ENCODE measurements around the gene GYG1.

Gene GYG1

DNA sequence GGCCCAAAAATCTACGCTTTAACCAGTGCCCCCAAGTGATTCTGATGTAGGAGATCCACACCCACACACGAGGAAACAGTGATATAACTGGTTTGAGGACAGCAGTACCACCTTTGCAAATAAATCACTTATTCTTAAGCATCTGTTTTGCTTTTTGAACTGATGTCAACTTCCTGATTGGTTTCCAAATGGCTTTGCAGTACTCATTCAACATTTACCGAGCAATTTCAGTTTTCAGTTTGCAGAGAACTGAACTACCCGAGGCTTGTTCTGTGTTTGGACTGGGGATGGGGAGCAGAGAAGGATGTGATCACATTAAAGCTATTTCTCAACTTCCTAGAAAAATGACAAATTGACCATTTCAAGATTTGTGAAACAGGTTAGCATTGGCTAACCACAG lies 1.1 kb upstream of the GYG1 start:
- no peak for DNase-seq

DNA sequence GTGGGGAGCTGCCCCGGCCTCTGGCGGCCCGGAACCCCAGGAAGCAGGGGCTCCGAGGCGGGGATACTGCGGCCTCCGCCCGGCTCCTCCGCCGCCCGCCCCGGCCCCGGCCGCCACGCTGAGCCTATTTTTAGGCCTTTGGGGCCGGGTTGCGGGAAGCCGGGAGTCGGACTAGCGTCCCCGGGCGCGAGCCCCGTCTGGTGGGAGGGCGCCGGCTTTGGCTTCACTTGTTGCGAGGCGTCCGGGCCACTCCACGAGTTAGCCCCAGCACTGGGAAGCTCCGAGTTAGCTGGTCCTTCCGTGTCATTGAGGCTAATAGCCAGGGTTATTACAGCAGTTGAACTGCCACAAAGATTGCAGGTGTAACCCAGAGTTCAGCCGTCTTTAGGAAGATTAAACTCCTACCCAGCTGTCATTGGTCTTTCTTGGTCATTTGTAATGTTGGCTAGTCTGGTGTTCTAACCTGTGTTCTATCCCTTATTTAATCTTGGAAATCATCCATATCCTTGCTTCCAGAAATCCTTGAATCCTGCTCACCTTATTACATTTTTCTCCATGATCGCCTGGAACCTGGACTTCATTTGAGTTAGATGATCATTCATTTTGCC lies 791 bp downstream of the GYG1 start:
- DNase-seq = no peak

DNA sequence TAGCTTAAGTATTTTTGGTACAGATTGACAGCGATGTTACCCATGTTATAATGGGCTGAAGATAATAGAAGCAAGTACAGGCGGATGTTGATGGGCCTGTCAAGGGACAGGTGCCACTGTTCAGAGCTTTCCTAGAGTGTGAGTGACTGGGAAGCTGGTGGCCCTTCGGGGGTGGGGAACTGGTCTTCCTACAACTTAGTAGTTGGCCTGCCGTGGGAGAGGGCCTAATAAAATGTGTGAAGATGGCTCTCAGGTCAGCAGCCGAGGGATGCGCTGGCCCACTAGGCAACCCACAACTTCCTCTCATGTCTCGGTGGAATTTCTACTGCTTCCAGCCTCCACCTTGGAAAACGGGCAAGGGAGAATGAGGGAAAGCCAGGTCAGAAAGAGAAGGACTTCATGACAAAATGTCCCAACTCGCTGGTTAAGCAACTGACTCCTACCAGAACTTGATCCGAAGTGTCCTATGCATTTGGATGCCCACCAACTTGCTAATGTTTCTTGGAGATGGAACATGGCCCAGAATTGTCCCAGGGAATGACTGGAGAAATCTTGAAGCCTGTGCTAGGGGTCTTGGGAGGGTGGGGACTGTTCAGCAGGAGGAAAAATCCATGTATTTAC lies 1.4 kb downstream of the GYG1 start:
- no peak for DNase-seq

DNA sequence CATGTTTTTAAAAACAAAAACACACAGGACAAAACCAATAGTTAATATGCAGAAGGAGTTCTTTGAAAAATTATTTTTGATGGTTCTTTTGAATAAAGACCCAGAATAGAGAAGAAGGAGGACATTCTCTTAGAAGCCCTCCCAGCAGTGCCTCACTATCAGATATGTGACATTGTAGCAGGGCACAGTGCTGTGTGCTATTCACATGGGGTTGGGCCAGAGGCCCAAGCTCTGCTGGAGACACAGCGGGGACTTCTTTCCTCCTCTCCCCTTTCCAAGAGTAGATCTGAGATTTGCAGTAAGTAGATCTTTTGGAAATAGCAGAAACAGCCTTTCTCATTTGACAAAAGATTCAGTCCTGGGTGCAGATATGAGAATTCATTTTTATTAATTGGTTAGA lies 6.3 kb downstream of the GYG1 start:
- DNase-seq = no peak

DNA sequence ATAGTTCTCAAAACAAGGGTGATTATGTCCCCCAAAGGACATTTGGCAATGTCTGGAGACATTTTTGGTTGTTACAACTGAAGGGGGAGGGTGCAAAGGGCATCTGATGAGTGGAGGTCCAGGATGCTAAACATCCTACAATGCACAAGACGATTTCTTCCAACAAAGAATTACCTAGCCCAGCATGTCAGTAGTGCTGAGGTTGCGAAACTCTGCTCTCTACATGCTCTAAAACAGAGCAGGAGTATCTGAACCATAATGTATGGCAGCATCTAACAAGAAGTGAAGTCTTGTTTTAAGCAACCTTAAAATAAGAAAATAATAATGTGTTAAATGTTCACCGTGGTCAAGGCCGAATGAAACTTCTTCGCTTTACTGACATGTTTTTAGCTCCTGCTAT lies 7.0 kb downstream of the GYG1 start:
- no peak for DNase-seq

DNA sequence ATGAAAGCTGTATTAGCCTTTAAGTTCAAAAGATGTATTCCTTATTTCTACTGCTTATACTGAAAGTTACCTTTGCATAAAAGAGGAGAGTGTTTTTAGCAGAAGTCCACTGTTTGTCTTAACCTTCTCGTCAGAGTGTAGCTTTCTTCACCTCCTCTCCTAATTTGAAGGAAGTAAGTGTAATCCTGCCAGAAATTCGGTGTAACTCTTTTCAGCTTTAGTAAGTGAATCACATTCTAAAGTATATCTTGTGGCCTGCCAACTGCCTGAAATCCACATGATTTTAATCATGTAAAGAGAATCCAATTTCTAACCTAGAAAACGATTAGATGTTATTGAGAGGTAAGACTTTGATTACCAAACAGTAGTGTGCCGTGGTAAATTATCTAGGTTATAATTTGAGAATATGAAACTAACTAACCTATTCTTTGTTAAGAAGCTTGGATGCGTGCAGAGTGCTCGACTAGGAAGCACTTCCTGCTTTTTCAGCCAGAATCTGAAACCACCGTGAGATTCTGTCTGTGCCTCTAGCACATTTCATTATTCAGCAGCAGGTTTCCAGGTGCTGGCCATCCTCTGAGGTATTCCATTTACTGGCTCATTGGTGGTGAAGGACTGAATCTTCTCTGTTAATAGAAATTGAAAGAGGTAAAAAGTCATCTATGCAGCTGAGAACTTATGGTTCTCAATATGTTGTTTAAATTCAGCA lies 7.5 kb downstream of the GYG1 start:
- no peak for DNase-seq

DNA sequence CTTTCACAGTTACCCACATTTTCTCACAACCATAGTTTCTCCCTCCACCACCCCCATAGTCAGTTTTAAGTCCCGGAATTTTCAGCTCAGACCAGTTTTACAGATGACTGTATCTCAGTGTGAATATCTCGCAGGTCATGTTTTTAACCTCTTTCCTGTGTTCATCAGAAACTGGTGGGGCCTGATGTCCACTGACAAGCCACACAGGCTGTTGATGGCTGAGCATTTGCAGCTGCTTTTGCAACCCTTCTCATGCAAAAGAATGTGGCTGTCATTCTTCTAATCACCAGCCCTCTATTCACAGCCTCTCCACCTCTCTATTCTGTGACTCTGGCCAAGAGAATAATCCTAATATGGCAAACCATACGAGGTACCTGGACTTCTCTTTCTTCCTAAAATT lies 8.5 kb downstream of the GYG1 start:
- no peak for DNase-seq

DNA sequence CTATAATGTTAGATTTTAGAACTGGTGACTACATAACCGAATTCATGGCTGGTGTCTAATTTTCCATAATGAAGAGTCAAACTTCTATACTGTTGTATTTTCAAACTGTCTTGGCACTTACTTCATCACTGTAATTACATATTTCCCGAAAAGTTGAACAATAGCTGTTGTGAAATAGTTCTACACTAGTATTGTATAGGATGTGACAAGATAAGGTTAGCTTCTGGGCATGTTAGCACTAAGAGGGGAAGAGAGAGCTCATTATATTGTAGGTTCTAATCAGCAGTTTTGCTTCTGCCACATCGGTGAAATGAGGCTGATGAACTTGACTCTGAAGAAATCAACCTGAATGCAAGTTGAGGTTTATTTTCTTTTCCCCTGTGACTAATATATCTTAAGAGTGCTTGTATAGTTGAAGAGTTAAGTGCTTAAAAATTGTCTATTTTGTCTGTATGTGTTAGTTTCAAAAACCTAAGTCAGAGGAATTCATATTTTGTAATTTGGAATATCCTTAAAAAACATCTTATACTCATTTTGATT lies 8.9 kb downstream of the GYG1 start:
- no peak for DNase-seq

DNA sequence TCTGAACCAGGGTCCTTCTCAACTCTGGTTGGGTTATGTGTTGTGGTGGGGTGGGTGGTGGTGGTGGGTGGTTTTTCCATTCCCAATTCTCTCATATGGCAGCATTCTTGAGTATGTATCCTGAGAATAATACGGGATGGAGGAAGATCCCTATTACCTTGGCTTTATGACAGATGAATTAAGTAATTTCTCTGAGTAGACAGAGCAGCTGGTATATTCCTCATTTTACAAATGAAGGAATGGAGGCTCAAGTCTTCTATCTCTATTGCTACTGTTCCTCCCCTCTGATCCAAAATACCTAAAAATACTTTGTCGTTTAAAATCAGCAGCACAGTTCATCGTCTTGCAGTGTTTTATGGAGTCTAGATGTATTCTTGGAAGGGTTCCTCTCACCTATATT lies 10.4 kb downstream of the GYG1 start:
- no peak for DNase-seq

DNA sequence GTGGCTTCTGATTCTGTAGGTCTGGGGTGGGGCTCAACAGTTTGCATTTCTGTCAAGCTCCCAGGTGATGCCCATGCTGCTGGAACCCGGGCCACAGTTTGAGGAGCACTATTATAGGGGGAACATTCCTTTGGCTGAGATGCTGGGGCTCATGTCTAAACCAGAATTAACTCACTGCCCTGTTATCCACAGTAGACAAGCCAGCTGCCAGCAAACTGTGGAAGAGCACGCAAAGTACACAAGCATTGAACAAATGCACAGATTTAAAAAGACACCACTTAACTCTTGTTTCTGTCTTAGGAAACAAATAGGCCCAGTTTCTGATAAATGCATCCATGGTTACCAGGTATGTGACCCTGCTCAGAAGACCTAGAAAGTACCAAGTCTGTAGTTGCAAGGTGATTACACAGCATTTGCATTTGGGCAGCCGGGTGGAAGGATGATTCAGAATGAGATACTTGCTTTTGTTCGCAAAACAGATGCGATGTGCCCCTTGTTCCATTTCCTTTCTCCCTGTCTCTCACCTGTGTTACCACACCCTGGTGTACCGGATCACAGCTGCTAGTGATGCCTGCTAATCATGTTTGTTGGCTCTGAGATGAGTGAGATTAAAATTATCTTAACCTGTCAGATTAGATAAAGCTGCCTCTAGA lies 12.4 kb downstream of the GYG1 start:
- peak; percentile 2 for DNase-seq

DNA sequence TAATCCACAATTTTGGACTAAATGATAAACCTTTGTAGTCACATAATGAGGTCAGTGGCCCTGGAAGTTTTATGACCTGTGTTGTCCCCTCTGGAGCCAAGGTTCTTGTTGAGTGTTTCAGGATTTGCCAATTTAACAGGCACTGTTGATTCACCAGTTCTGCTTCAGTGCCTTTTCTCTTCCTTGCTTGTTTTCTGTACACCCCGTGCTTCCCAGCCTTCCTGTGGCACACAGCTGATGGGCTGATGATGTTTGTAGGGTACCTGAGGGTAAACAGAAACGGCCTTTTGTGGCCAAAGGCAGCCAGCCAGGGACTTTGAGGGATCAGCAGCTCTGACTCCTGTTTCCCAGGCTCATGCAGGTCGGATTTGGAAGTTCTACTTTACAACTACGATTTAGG lies 13.3 kb downstream of the GYG1 start:
- DNase-seq = no peak

DNA sequence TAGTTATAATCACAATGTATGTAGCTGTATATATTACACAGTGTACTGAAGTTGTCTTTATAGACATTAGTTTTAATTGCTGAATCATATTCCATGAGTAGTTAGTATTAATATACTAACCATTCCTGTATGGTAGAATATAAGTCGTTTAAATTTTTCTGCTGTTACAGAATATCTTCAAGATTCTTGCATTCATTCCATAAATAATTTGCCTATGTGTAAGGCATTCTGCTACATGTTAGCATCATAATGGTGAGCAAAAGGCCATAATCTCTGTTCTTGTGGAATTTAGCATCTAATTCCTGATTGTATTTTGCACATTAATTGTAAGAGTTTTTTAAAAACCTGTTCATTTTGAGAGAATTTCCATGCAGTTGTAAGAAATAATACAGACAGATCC lies 14.1 kb downstream of the GYG1 start:
- no peak for DNase-seq

DNA sequence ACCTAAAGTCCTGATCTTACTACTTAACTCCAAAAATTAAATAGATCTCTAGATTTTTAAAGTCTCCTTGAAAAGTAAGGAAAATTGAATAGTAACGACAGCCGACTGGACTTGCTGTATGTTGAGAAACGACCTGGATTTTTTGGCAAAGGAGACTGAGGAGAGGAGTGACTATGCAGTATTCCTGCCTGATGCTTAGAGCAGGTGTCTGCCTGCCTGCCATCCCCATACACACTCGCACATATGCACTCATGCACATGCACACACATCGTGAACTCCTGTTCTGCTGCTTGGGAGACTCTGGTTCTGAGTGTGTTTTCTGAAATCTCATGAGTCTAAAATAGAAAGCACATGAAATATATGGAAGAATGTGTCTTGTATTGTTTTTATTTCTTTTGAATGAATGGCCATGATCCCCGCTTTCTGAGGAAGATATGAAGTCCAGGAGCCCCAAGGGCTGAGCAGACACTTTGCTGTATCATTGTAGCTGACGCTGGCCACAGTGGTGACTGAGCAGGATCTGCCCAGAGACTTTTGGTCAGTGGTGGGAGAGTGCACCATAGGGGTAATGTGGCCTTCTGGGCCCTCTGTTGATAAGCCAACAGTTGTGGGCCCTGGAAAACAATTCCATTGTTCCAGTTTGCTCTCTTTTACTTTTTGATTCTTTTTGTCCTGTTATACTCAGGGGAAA lies 16.4 kb downstream of the GYG1 start:
- no peak for DNase-seq

DNA sequence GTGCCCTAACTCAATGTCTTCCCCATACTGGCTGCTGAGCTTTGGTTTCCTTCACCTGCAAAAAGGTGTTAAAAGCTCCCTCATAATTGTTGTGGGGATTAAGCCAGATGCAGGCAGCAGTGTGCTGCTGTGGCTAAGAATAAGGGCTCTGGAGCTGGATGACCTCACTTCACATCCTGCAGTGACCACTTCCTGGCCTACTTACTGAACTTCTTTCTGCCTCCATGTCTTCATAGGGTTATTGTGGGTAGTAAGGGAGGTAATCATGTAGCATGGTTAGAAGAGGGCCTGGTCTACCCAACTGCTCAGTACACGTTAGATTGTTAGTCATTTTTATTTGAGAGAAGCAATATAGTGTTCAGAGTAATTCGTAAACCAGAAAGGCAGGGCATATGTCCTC lies 18.4 kb downstream of the GYG1 start:
- peak; percentile 10 for DNase-seq

DNA sequence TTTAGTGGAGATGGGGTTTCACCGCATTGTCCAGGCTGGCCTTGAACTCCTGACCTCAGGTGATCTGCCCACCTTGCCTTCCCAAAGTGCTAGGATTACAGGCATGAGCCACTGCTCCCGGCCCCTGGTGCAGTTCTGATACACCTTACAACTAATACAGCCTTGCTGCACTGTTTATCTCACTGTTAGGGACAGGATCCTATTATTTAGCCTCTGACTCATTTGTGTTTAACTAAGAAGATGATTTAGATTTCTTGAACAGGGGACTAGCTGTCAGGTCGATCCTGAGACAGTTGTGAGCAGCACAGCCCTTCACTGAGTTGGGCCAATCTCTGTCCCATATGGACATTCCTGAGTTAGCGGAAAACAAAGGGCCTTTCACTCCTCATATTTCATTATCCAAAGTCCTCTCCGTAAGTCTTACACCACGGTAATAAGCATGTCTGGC lies 19.2 kb downstream of the GYG1 start:
- DNase-seq = no peak

DNA sequence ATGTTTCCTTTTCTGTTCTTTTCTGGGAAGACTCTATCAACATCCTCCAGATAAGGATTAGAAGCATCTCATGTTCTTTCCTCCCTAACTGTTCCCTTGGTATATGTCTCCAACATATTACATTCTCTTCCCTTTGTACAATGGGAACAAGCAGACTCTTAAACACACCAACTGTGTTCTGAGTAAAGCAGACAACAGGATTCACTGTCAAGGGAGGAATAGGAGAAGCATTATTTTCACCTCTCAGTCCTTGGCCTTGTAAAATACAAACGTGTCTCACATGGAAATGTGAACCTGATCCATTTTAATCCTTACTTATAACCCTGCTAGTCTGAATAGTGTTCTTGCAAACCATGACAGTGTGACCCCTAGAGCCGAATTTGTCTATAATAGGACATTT lies 19.6 kb downstream of the GYG1 start:
- DNase-seq = no peak

DNA sequence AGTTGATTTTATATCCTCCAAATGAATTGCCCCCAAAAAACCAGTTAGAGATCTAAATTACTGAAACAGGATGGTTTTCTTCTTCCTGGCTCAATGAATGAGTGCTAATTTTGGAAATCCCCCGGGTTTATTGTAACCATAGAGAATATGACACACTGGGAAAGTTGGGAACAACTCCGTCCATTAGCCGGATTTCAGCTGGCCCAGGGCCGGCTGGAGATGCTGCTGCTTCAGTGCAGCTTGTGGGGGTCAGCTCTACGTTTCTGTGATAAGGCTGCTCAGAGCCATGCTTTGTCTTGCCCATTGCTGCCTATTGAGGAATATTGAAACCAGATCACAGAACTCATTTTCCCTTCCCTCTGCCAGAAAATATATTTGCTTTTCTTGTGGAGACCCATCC lies 20.3 kb downstream of the GYG1 start:
- DNase-seq = no peak

DNA sequence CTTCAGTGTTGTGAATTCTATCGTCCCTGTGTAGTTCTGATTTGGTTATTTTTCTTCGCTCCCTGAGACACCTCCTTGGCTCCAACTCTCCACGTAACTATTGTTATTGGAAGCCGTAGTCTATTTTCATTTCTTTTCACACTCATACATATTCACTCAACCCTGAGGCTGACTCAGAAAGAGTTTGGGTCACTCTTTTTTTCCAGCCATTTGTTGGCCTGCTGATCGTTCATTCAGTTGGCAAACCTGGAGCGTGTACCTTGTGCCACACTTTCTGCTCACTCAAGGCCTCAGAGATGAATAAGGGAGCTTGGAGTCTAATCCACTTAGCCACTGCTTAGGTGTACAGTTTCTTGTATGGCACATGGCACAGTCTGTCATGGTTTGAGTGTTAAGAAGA lies 22.4 kb downstream of the GYG1 start:
- DNase-seq = no peak

DNA sequence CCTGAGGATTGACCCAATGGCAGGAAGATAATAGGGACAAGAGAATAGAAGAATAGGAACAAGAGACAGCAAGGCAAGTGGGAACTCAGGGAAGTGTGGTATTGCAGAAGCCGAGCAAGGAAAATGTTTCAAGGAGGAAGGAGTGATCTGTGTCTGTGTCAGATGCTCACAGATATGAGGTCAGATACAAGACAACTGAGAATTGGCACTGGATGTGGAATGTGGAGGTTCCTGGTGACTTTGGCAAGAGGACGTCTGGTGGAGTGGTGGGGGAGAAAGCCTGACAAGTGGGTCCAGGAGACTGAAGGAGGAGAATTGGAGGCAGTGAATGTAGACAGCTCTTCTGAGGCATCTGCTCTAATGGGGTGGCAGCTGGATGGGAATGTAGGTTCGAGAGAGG lies 24.1 kb downstream of the GYG1 start:
- no peak for DNase-seq

DNA sequence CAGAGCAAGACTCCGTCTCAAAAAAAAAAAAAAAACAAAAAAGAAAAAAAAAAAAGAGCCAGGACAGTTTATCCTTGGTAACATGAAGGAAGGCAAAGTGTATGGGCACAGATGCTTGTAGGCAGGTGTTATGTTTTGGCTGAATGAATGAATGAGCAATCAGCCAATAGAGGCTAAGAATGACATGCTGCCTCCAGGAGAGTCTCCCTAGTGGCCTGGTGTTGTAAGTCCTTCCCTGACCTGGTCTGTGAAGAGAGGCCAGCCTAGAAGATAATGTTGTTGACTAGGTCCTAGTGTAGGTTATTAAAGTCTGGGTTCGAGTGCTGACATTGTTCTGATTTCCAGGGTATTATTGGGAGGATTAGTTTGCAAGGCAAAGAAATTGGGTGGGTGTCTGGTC lies 24.9 kb downstream of the GYG1 start:
- DNase-seq = no peak

DNA sequence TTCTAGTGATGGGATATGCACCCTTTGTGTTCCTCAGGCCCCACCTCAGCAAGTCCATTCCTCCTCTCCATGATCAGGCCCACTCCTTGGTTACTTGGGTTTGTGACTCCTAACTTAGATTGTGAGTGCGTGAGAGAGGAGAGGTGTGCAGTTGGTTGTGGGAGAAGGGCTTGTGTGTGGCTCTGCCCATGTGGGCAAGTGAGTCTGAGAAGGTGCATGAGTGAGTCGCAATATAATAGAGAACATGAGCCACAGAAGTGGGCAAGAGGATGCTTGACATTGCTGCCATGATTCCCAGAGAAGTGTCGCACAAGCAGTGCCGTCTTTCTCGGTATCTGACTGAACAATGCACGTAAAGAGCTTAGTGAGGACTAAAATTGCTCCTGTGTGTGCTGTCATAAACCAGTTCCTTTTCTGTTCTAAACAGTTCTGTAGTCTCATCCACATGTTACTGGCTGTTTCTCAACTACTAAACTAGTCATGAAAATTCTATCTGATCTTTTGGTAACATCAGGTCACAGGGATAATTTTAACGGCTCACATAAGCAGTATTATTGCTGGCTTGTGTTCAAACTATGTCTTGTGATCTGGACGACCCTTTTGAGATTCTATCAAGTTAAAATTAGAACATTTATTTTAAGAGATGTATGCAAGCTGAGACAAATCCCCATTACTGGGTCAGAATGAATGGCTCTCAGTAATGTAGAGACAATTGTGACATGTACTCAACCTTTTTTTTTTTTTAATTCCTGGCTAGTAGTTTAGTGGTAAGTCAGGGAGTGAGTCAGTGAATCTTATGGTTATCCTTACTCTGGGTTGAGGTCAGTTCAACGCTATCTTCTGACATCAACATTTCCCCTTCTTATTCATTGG lies 25.6 kb downstream of the GYG1 start:
- no peak for DNase-seq

DNA sequence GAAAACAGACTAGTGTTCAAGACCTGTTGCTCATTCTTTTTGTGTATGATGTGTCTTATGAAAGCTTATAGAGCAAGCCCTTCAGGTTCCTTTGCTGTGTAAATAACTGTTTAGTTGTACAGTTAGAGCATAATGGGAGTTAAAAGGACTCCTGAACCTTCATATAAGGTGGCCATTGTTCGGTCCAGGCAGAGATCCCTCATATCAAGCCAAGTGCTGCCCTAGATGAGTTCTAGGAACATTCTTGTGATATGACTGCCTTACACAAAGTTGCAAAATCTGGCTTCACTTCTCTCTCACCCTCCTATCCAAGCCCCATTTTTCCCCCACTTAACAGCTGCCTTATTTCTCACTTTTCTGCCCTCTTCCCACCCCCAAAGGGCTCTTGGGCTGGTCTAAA lies 26.9 kb downstream of the GYG1 start:
- DNase-seq = no peak

Measured in stimulated activated naive CD4-positive, alpha-beta T cell treated with Interleukin-2 at 50 U/mL for 16 hours (primary cell).